Subcutaneous adipose tissue (tissue), 4 donors: ENCODE data around the gene CPM. TPM values are rescaled to one million over a fixed set of nuclear protein-coding genes. Genes with fewer than 3 reads are reported as not detected.

Source experiments
- CTCF ChIP-seq: fragments of 450-650 bp; IDR thresholded peaks from one replicate; pipeline ENCODE4 v1.5.1; 2016; ENCODE audit warnings: low read depth, mild to moderate bottlenecking, control low read depth, antibody characterized with exemption, moderate library complexity
- total RNA-seq, 4 donors: library from RNA; depleted of rRNA; stranded (reverse); fragments of >200 nt; gene quantifications; one replicate each; pipeline ENCODE4 v1.1.0, GENCODE V29; 2016

Gene CPM
- total RNA-seq, 4 donors from 2014 or later, result 886 to 1,559 (median 1,151) TPM

- no peak for TF ChIP-seq CTCF
These were observed 24.9 kb downstream of the CPM start for GRCh38 chr12:68908076-68908475.

GRCh38 chr12:68905733-68906132, 27.2 kb downstream of the CPM start:
- no peak for TF ChIP-seq CTCF

- TF ChIP-seq CTCF, result no peak
These were observed 28.5 kb downstream of the CPM start for GRCh38 chr12:68904351-68904962.

- TF ChIP-seq CTCF, result no peak
These were observed 29.5 kb downstream of the CPM start for GRCh38 chr12:68903511-68903910.

GRCh38 chr12:68901551-68901950, 31.4 kb downstream of the CPM start:
- no peak for TF ChIP-seq CTCF

- no peak for TF ChIP-seq CTCF
These were observed 31.8 kb downstream of the CPM start for GRCh38 chr12:68901145-68901544.

GRCh38 chr12:68900241-68900640, 32.7 kb downstream of the CPM start:
- no peak for TF ChIP-seq CTCF
